ENCODE results near the gene UBE2E1.

Gene UBE2E1

GRCh38 chr3:23807424-23808015 is 1.8 kb downstream of the UBE2E1 start:
- peak overlapping the region; percentile 91 to 97 for H3K4me3 Mint-ChIP-seq
- peaks cover 18% of the 10 kb centered on the region for H3K27me3 Mint-ChIP-seq
- peaks cover 60% of the 10 kb centered on the region for H3K4me1 Mint-ChIP-seq
- no peak for ATAC-seq
- no peaks in the 10 kb centered on the region for H3K9me3 Mint-ChIP-seq
- no peak for DNase-seq
- peak overlapping the region; percentile 98 to 99 for H3K27ac Mint-ChIP-seq

GRCh38 chr3:23808525-23808924 is 2.8 kb downstream of the UBE2E1 start:
- ATAC-seq (no peak), DNase-seq (no peak)
- Mint-ChIP-seq H3K27ac (no peak overlapping the region), H3K4me1 (peaks cover 65% of the 10 kb centered on the region), H3K9me3 (no peaks in the 10 kb centered on the region), H3K27me3 (peaks cover 18% of the 10 kb centered on the region), H3K4me3 (peak overlapping the region; percentile 28 to 97)

- DNase-seq (peak; percentile 10 to 23), ATAC-seq (no peak)
- peaks cover 16% of the 10 kb centered on the region for H3K27me3 Mint-ChIP-seq
- H3K27ac Mint-ChIP-seq, result peak overlapping the region; percentile 99 to 100
- peaks cover 65% of the 10 kb centered on the region for H3K4me1 Mint-ChIP-seq
- H3K9me3 Mint-ChIP-seq, result no peaks in the 10 kb centered on the region
- H3K4me3 Mint-ChIP-seq, result peak overlapping the region; percentile 97 to 98
Observed at GRCh38 chr3:23809294-23809693, 3.5 kb downstream of the UBE2E1 start.

GRCh38 chr3:23809840-23810342 is 4.1 kb downstream of the UBE2E1 start:
- Mint-ChIP-seq H3K4me3 (peak overlapping the region; percentile 97 to 98), H3K4me1 (peaks cover 65% of the 10 kb centered on the region), H3K27me3 (peaks cover 10% of the 10 kb centered on the region), H3K9me3 (no peaks in the 10 kb centered on the region), H3K27ac (peak overlapping the region; percentile 99 to 100)
- ATAC-seq, result no peak
- DNase-seq, result peak in 1 of 2 donors; percentile 11

DNA sequence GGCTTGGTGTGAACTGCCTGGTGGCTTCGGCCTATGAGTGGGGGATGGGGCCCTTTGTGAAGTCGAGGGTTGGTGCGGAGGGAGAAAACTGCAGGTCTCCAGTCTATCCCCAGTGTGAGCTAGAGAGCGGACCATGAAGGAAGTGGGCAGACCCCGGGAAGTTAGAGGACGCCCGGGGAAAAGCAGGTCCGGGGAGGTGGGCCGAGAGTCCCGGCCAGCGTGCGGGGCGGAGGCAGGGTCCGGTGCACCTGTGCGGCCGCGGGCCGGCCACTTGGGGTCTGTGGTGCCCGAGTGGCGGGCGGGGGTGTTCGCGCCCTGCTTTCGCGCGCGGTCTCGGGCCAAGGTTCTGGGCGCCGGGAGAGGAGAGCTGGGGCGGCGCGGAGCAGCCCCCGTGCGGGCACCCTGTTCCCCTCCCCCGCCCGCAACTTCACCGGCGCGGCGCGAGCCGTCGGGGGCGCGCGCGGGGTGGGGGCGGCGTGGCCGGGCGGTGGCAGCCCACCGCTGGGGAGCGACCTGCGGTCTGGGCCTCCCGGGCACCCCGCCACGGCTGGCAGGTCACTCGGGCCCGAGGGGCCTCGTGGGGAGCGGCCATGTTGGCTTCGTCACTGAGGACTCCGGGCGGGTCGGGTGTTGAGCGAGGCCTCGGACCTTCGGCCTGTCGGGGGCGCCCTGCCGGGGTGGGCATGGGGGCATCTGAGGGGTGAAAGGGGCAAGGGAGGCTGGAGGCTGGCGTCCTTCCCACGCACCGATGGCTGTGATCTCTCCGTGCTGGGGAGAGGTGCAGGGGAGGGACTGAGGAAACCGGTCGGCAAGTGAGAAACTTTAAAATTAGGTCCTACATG is 4.8 kb downstream of the UBE2E1 start:
- Mint-ChIP-seq H3K4me3 (peak overlapping the region; percentile 97 to 98), H3K4me1 (peaks cover 65% of the 10 kb centered on the region), H3K27me3 (peaks cover 3% of the 10 kb centered on the region), H3K27ac (peak overlapping the region; percentile 99 to 100), H3K9me3 (no peaks in the 10 kb centered on the region)
- peak; percentile 53 for ATAC-seq
- DNase-seq, result peak; percentile 64

DNA sequence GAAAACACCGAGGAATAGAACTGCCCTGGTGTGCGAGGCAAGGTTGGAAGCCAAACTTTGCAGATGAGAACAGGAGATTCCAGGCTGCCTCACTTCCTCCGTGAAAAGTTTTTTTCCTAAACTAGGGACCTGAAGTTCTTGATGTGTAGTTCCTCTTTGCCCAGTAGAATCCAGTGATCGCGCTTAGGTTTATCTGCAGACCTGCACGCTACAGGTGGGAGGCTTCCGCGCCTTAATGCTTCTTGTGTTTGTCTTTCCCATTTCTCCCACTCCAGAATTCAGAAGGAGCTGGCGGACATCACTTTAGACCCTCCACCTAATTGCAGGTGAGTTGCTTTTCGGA is 5.4 kb downstream of the UBE2E1 start:
- no peak for ATAC-seq
- Mint-ChIP-seq H3K4me1 (peaks cover 65% of the 10 kb centered on the region), H3K9me3 (no peaks in the 10 kb centered on the region), H3K27me3 (no peaks in the 10 kb centered on the region), H3K27ac (peak overlapping the region; percentile 96 to 98), H3K4me3 (peak overlapping the region; percentile 87 to 90)
- no peak for DNase-seq

DNA sequence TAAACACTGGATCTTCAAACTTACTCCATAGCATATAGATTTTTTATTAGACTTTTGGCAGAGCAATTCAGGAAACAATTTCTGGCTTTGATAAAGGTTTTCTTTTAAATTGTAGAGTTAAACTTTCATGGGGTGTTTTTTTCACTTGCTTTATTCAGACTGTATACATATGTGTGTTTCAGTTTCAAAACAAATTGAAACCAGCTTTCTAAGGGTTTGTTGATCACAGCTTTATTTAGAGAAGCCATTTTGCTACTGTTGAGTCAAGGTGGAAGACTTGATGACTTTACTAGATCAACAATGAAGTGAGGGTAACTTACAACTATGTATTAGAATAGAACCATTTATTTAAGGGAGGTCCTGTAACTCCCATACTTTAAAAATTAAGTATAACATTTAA is 6.2 kb downstream of the UBE2E1 start:
- no peaks in the 10 kb centered on the region for H3K27me3 Mint-ChIP-seq
- peak; percentile 56 for ATAC-seq

DNA sequence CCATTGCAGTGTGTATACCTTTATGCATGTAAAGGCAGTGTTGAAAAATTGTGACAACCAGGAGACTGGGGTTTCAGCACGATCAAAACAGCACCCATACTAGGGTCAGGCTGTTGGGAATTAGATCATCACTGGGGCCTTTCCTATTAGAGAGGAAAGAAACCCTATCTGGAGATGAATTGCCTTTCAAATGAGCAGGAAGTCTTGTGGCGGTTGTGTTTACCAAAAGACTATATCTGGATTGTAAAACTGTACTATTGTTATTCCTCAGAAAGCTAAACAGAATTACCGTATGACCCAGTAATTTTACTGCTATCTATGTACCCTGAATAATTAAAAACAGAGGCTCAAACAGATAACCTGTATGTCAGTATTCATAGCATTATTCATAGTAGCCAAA is 10.1 kb downstream of the UBE2E1 start:
- DNase-seq (no peak), ATAC-seq (peak; percentile 49)
- Mint-ChIP-seq H3K4me3 (no peak overlapping the region), H3K4me1 (peaks cover 36% of the 10 kb centered on the region), H3K27me3 (no peaks in the 10 kb centered on the region), H3K9me3 (no peaks in the 10 kb centered on the region), H3K27ac (no peak overlapping the region)

More for the DNA sequence above, 6.2 kb downstream of the UBE2E1 start:
- DNase-seq, result no peak
- H3K4me1 Mint-ChIP-seq, result peaks cover 64% of the 10 kb centered on the region
- no peaks in the 10 kb centered on the region for H3K9me3 Mint-ChIP-seq
- H3K4me3 Mint-ChIP-seq, result peak overlapping the region; percentile 87 to 90
- peak overlapping the region; percentile 96 to 98 for H3K27ac Mint-ChIP-seq

- Mint-ChIP-seq H3K9me3 (no peaks in the 10 kb centered on the region), H3K27ac (no peak overlapping the region), H3K27me3 (no peaks in the 10 kb centered on the region), H3K4me1 (peaks cover 36% of the 10 kb centered on the region), H3K4me3 (no peak overlapping the region)
- ATAC-seq, result no peak
- no peak for DNase-seq
Observed at GRCh38 chr3:23816721-23817120, 11.0 kb downstream of the UBE2E1 start.

DNA sequence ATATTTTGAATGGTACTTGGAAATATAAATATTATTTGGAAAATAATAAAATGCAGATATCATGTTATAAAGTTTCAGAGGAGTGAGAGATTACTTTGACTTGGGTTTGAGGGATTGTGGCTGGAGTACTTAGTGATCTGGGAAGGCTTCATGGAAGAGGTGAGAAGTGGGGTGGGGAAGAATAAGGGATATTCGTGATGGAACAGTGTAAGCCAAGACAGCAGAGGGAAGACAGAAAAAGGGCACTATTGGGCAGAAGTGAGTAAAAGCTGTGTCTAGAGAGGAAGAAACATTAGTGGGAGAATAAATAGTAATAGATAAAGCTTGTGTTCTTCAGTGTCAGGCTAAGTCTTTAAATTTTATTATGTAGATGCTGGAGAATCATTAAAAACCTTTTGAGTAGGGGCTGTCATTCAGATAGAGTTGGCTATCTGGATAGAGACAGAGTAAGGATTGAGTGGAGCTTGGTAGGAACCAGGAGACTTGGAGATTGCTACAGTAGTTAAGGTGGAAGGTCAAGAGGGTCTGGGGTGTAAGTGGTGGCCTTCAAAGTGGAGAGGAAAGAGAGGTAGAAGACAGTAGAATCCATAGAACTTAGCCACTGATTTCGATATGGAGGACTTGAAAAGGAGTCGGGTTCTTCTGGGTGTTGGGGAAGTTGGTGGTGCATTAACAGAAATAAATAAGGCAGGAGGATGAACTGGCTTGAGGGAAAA is 11.9 kb downstream of the UBE2E1 start:
- Mint-ChIP-seq H3K9me3 (no peaks in the 10 kb centered on the region), H3K4me1 (peaks cover 32% of the 10 kb centered on the region), H3K27me3 (no peaks in the 10 kb centered on the region), H3K4me3 (no peak overlapping the region), H3K27ac (no peak overlapping the region)
- DNase-seq (no peak), ATAC-seq (no peak)

DNA sequence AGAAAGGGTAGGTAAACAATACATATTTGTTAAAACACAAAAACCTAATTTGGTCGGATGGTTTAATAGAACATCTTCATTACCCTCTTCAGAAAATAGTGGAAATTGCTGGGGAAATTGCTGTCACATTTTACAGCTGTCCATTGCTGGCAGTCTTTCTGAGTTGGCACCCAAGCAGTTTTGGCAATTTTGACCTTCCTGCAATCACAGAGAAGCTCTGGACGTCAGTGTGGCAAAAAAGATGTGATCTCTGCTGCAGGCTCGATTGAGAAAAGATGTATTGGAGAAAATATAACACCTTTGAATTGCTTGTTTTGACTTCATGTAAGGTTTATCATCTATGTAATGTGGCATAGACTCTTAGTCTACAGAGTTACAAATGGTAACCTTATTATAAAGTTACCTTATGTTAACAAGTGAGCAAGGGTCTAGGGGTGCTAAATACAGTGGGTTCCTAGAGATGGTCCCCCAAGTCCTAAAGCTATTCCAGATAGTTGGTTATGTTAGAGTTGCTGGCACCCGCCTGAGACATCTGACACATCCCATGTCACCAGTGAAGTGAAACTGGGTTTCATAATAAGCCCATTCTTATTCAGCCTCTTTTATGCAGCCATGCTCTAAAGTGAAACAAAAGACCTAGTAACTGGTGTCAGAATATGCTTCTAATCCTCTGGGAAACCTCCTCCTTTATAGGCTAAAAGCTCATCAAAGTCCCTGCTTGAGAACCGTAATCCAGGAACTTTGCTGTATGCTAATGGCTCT is 14.0 kb downstream of the UBE2E1 start:
- Mint-ChIP-seq H3K27me3 (no peaks in the 10 kb centered on the region), H3K4me3 (no peak overlapping the region), H3K27ac (no peak overlapping the region), H3K9me3 (no peaks in the 10 kb centered on the region), H3K4me1 (peaks cover 35% of the 10 kb centered on the region)
- ATAC-seq (peak; percentile 72), DNase-seq (no peak)

DNA sequence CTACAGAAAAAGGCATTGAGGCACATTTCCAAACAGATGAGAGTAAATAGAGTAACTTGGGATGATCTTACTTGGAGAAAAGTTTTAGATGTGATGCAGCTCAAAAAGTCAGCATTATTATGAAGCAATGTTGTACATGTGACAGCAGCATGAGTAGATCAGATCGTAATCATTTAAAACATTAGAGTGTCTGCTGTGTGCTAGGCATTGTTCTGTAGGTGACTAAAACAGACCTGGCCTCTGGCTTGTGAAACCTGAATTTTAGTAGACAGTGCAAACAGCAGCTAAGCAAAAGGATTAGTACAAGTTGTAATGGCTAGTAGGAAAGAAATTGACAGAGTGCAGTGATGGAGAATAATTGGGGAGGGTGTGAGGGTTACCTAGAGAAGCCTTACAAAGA is 15.1 kb downstream of the UBE2E1 start:
- Mint-ChIP-seq H3K27me3 (no peaks in the 10 kb centered on the region), H3K9me3 (no peaks in the 10 kb centered on the region), H3K4me3 (no peak overlapping the region), H3K4me1 (peaks cover 34% of the 10 kb centered on the region), H3K27ac (no peak overlapping the region)
- DNase-seq (no peak), ATAC-seq (no peak)

DNA sequence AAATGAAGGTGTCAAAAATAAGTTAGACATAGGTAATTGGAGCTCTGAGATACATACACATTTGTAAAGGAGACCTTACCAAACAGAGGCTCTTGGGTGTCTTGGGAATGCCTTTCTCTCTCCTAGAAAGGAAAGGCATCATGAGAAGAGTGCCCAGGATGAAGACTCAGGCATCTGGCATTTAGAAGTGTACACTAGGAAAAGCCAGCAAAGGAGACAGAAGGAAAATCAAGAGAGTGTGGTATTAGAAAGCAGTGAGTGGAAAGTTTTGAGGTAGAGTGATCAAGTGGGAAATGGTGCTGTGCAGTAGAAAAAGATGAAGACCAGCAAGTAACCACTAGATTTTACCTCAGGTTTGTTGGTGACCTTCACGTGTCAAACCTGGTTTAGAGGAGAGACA is 16.1 kb downstream of the UBE2E1 start:
- Mint-ChIP-seq H3K4me3 (no peak overlapping the region), H3K27ac (peak overlapping the region in 1 of 2 donors; percentile 26), H3K27me3 (no peaks in the 10 kb centered on the region), H3K4me1 (peaks cover 42% of the 10 kb centered on the region), H3K9me3 (no peaks in the 10 kb centered on the region)
- ATAC-seq (no peak), DNase-seq (no peak)

GRCh38 chr3:23822559-23822958 is 16.8 kb downstream of the UBE2E1 start:
- H3K9me3 Mint-ChIP-seq, result no peaks in the 10 kb centered on the region
- no peak overlapping the region for H3K4me3 Mint-ChIP-seq
- ATAC-seq, result no peak
- H3K27ac Mint-ChIP-seq, result no peak overlapping the region
- no peaks in the 10 kb centered on the region for H3K27me3 Mint-ChIP-seq
- H3K4me1 Mint-ChIP-seq, result peaks cover 42% of the 10 kb centered on the region
- DNase-seq, result no peak

DNA sequence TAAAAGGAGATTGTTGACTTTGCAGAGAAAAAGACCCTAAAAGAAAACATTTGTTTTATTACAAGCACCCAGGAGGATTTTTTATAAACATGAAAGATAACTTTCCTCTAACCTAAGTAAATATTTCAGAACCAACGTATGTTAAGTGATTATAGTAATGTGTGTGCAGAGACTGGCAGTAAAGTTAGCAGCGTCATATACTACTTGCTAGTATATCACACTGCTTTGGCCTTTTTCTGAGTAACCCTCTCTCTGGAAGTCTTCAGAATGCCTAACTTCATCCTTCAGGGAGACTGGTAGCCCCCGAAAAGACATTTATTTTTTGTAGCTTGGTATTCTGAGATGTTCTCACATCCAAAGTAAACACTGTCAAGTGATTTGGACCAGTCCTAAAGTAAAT is 17.9 kb downstream of the UBE2E1 start:
- no peak overlapping the region for H3K27ac Mint-ChIP-seq
- no peaks in the 10 kb centered on the region for H3K9me3 Mint-ChIP-seq
- DNase-seq (no peak), ATAC-seq (no peak)
- no peaks in the 10 kb centered on the region for H3K27me3 Mint-ChIP-seq
- peaks cover 47% of the 10 kb centered on the region for H3K4me1 Mint-ChIP-seq
- no peak overlapping the region for H3K4me3 Mint-ChIP-seq
